ENCODE data around the gene CD79A.

GRCh38 chr19:41850381-41850780 lies 26.7 kb upstream of the CD79A start:
- TF ChIP-seq CTCF (IDR thresholded peaks at IDR 0.05; ENCODE audit: poor library complexity, severe bottlenecking) = no peak
- TF ChIP-seq POLR2AphosphoS5 (IDR thresholded peaks at IDR 0.05) = no peak
- no peak for TF ChIP-seq REST (IDR thresholded peaks at IDR 0.05; ENCODE audit: borderline replicate concordance)

All from neural cell (in vitro differentiated cells).